ENCODE data around the gene LSAMP.

LSAMP gene

GRCh38 chr3:116051040-116051439 lies 394.2 kb downstream of the LSAMP start:
- no peak overlapping the region for H3K9ac ChIP-seq (ENCODE audit: low read depth, low read length)
- no peaks in the 10 kb centered on the region for H3K27me3 ChIP-seq (ENCODE audit: insufficient read depth, low read length, poor library complexity)
- H3K4me2 ChIP-seq (ENCODE audit: insufficient read depth, low read length) = no peak overlapping the region
- H3K9me3 ChIP-seq (ENCODE audit: insufficient read depth, low read length, severe bottlenecking) = no peaks in the 10 kb centered on the region
- TF ChIP-seq CTCF (IDR thresholded peaks at IDR 0.05; ENCODE audit: borderline replicate concordance, extremely low read depth, low read length, poor library complexity, severe bottlenecking) (no peak), EZH2 (IDR thresholded peaks at IDR 0.05; ENCODE audit: borderline replicate concordance, low read depth, low read length, severe bottlenecking) (no peak)
- no peak overlapping the region for H3K27ac ChIP-seq (ENCODE audit: low read length)
- no peaks in the 10 kb centered on the region for H3K36me3 ChIP-seq (ENCODE audit: insufficient read depth, low read length)
- no peaks in the 10 kb centered on the region for H3K79me2 ChIP-seq (ENCODE audit: insufficient read depth, low read length)
- H2AFZ ChIP-seq (ENCODE audit: low read depth, low read length) = no peak overlapping the region
- no peaks in the 10 kb centered on the region for H3K4me1 ChIP-seq (ENCODE audit: insufficient read depth, low read length)
- H3K4me3 ChIP-seq (ENCODE audit: low read depth in 1 of 2, low read length in 2 of 2) = no peak overlapping the region
- DNase-seq (no peak), ATAC-seq (ENCODE audit: insufficient read depth, low read depth) (no peak)
- H4K20me1 ChIP-seq (ENCODE audit: insufficient read depth, low read length) = no peaks in the 10 kb centered on the region

GRCh38 chr3:116050311-116050915 lies 394.9 kb downstream of the LSAMP start:
- H4K20me1 ChIP-seq (ENCODE audit: insufficient read depth, low read length) = no peaks in the 10 kb centered on the region
- H3K4me2 ChIP-seq (ENCODE audit: insufficient read depth, low read length) = no peak overlapping the region
- no peaks in the 10 kb centered on the region for H3K9me3 ChIP-seq (ENCODE audit: insufficient read depth, low read length, severe bottlenecking)
- H2AFZ ChIP-seq (ENCODE audit: low read depth, low read length) = no peak overlapping the region
- H3K4me1 ChIP-seq (ENCODE audit: insufficient read depth, low read length) = no peaks in the 10 kb centered on the region
- TF ChIP-seq CTCF (IDR thresholded peaks at IDR 0.05; ENCODE audit: borderline replicate concordance, extremely low read depth, low read length, poor library complexity, severe bottlenecking) (no peak), EZH2 (IDR thresholded peaks at IDR 0.05; ENCODE audit: borderline replicate concordance, low read depth, low read length, severe bottlenecking) (no peak)
- no peaks in the 10 kb centered on the region for H3K36me3 ChIP-seq (ENCODE audit: insufficient read depth, low read length)
- ATAC-seq (ENCODE audit: insufficient read depth, low read depth) = no peak
- no peaks in the 10 kb centered on the region for H3K79me2 ChIP-seq (ENCODE audit: insufficient read depth, low read length)
- no peak overlapping the region for H3K27ac ChIP-seq (ENCODE audit: low read length)
- no peaks in the 10 kb centered on the region for H3K27me3 ChIP-seq (ENCODE audit: insufficient read depth, low read length, poor library complexity)
- no peak overlapping the region for H3K9ac ChIP-seq (ENCODE audit: low read depth, low read length)
- no peak for DNase-seq
- no peak overlapping the region for H3K4me3 ChIP-seq (ENCODE audit: low read depth in 1 of 2, low read length in 2 of 2)

- Histone ChIP-seq H2AFZ (ENCODE audit: low read depth, low read length) (no peak overlapping the region), H4K20me1 (ENCODE audit: insufficient read depth, low read length) (no peaks in the 10 kb centered on the region), H3K9me3 (ENCODE audit: insufficient read depth, low read length, severe bottlenecking) (no peaks in the 10 kb centered on the region), H3K4me3 (ENCODE audit: low read depth in 1 of 2, low read length in 2 of 2) (no peak overlapping the region), H3K79me2 (ENCODE audit: insufficient read depth, low read length) (no peaks in the 10 kb centered on the region), H3K4me1 (ENCODE audit: insufficient read depth, low read length) (no peaks in the 10 kb centered on the region), H3K9ac (ENCODE audit: low read depth, low read length) (no peak overlapping the region), H3K27me3 (ENCODE audit: insufficient read depth, low read length, poor library complexity) (no peaks in the 10 kb centered on the region), H3K27ac (ENCODE audit: low read length) (no peak overlapping the region), H3K36me3 (ENCODE audit: insufficient read depth, low read length) (no peaks in the 10 kb centered on the region), H3K4me2 (ENCODE audit: insufficient read depth, low read length) (no peak overlapping the region)
- DNase-seq = no peak
- no peak for ATAC-seq (ENCODE audit: insufficient read depth, low read depth)
- no peak for TF ChIP-seq EZH2 (IDR thresholded peaks at IDR 0.05; ENCODE audit: borderline replicate concordance, low read depth, low read length, severe bottlenecking)
- TF ChIP-seq CTCF (IDR thresholded peaks at IDR 0.05; ENCODE audit: borderline replicate concordance, extremely low read depth, low read length, poor library complexity, severe bottlenecking) = no peak
Observed at GRCh38 chr3:116048991-116049390, 396.3 kb downstream of the LSAMP start.

All from DND-41 (cell line).